Mucosa of descending colon (tissue), 3 donors: ENCODE measurements around the gene LRP5. TPM values are rescaled to one million over a fixed set of nuclear protein-coding genes. Genes with fewer than 3 reads are reported as not detected.
A peak's percentile ranks its signal among the peaks of the same experiment; 100 is the strongest.

Experiments
- ATAC-seq: fragments of 200-7000 bp; cut with Tn5 transposase; one replicate; pipeline ENCODE4 v1.9.1; 2020; ENCODE audit warnings: mild to moderate bottlenecking, moderate library complexity
- DNase-seq, 3 donors: peaks; one replicate each; pipeline ENCODE4 v3.0.0-alpha.2; 2020
- H3K36me3 ChIP-seq: fragments of 200-600 bp; one replicate; pipeline ENCODE4 v1.8.0; 2021; ENCODE audit warnings: low read depth, mild to moderate bottlenecking
- H3K4me1 ChIP-seq: fragments of 200-600 bp; one replicate; pipeline ENCODE4 v1.8.0; 2021; ENCODE audit warnings: low read depth, mild to moderate bottlenecking
- H3K4me3 ChIP-seq: fragments of 200-600 bp; one replicate; pipeline ENCODE4 v1.8.0; 2021; ENCODE audit warnings: mild to moderate bottlenecking
- H3K9me3 ChIP-seq: fragments of 200-600 bp; one replicate; pipeline ENCODE4 v1.8.0; 2021; ENCODE audit warnings: mild to moderate bottlenecking
- CTCF ChIP-seq: fragments of 200-600 bp; IDR thresholded peaks from one replicate; pipeline ENCODE4 v1.8.0; 2022; ENCODE audit warnings: antibody characterized with exemption, mild to moderate bottlenecking
- intact Hi-C, 2 donors: fragments of 100-400 bp; cut with DNase I in 1 of 2; cut with micrococcal nuclease in 1 of 2; formaldehyde crosslinking; loops; one replicate each; pipeline versions ENCODE4 v1.11.0 to v1.11.1; 2022; cut with DNase I, micrococcal nuclease
- total RNA-seq, 3 donors: library from RNA; stranded (reverse); fragmentation: NEBNext Ultra II Directional in 2 of 3; extraction: Animal tissue kit (Norgen Biotek cat#: 25700) in 2 of 3; gene quantifications; one replicate each; pipeline versions ENCODE4 v1.2.1 to v1.2.4, GENCODE V29; 2021 to 2023
- donor health status: DM: no; HTN: no; CAD: no; lungs with moderate emphysema.
- donor health status: DM: no; HTN: no; CAD: no.
- donor health status: DM: no; HTN: yes; CAD: no.

LRP5 gene
- total RNA-seq, 3 donors from 2014 or later, result 83.7 to 113 (median 103) TPM

DNA sequence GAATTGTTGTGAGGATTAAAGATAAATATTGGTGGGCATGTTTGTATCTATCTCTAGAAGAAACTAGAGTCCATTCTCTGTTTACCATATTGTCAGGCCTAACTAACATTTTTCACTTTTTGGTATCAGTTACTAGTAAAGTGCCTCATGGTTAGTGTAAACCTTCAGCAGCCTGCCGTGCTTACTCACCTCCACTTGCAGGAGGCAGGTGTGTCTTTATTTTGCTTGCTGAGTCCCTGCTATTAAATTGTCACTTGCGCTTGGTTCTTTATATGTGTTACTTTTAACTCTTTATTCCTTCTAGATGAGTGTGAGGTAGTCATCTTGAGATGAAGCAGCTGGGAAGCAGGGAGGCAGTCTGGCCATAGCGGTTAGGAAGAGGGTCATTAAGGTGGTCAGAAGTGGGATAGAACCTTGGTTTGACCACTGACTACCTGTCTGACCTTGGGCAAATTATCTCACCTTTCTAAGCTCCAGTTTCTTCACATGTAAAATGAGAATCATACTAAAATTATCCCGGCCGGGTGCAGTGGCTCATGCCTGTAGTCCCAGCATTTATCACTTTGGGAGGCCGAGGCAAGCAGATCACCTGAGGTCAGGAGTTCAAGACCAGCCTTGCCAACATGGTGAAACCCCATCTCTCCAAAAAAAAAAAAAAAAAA is 169.3 kb downstream of the LRP5 start:
- peaks cover 25% of the 10 kb centered on the region for H3K4me1 ChIP-seq
- intact Hi-C loops, result no loop called here
- peak; percentile 79 for ATAC-seq

DNA sequence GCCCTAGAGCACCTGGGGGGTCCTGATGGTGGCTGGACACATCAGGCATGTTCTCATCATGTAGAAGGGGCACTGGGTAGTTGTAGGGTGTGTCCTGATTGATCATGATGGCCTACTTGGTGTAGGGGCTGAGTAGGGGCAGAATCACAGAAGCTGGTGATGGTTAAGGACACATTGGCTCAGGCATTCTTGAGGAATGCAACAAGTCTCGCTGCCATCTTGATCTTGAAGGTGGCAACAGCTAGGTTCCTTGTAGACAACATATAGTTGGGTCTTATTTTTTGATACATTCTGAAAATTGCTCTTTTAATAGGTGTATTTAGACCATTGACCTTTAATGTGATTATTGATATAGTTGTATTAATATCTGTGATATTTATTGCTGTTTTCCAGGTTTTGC is 176.2 kb downstream of the LRP5 start:
- Histone ChIP-seq H3K4me3 (no peak overlapping the region), H3K9me3 (no peaks in the 10 kb centered on the region), H3K36me3 (no peaks in the 10 kb centered on the region), H3K4me1 (peaks cover 6% of the 10 kb centered on the region)
- no peak for TF ChIP-seq CTCF
- intact Hi-C loops, result no loop called here
- ATAC-seq, result no peak
- DNase-seq, result no peak

More for the DNA sequence above, 169.3 kb downstream of the LRP5 start:
- DNase-seq, result no peak
- Histone ChIP-seq H3K9me3 (no peaks in the 10 kb centered on the region), H3K36me3 (no peaks in the 10 kb centered on the region), H3K4me3 (no peak overlapping the region)
- no peak for TF ChIP-seq CTCF

- H3K9me3 ChIP-seq, result no peaks in the 10 kb centered on the region
- H3K36me3 ChIP-seq, result no peaks in the 10 kb centered on the region
- H3K4me3 ChIP-seq, result no peak overlapping the region
- no peak for TF ChIP-seq CTCF
- peaks cover 21% of the 10 kb centered on the region for H3K4me1 ChIP-seq
- DNase-seq (no peak), ATAC-seq (no peak)
- intact Hi-C loops, result no loop called here
Observed at GRCh38 chr11:68495220-68495729, 182.9 kb downstream of the LRP5 start.

- intact Hi-C loops, result no loop called here
- peaks cover 21% of the 10 kb centered on the region for H3K4me1 ChIP-seq
- TF ChIP-seq CTCF, result no peak
- DNase-seq (no peak), ATAC-seq (no peak)
- H3K9me3 ChIP-seq, result no peaks in the 10 kb centered on the region
- no peak overlapping the region for H3K4me3 ChIP-seq
- no peaks in the 10 kb centered on the region for H3K36me3 ChIP-seq
Observed at GRCh38 chr11:68495872-68496271, 183.5 kb downstream of the LRP5 start.

- Histone ChIP-seq H3K36me3 (no peaks in the 10 kb centered on the region), H3K4me3 (no peak overlapping the region), H3K9me3 (no peaks in the 10 kb centered on the region), H3K4me1 (peaks cover 21% of the 10 kb centered on the region)
- ATAC-seq (no peak), DNase-seq (no peak)
- intact Hi-C loops, result no loop called here
- TF ChIP-seq CTCF, result no peak
Observed at GRCh38 chr11:68497761-68498160, 185.4 kb downstream of the LRP5 start.
